Inflammatory macrophage (primary cell): ENCODE results near the gene DNAAF5.
"Not testable (repeated sequence)": the region's sequence is repeated elsewhere in the genome, so short reads cannot be mapped to it uniquely, and the experiment has no call there.

Source experiments
- DNase-seq, 2 donors: peaks; one replicate each; pipeline ENCODE4 v3.0.0-alpha.2; 2020 to 2022

The DNAAF5 gene

GRCh38 chr7:748446-748845, 21.9 kb downstream of the DNAAF5 start:
- DNase-seq: no peak

- no peak for DNase-seq
Measured at GRCh38 chr7:749140-749551, 22.6 kb downstream of the DNAAF5 start.

GRCh38 chr7:750111-750905, 23.8 kb downstream of the DNAAF5 start:
- no peak for DNase-seq

GRCh38 chr7:751826-752225, 25.3 kb downstream of the DNAAF5 start:
- no peak for DNase-seq

GRCh38 chr7:752256-752655, 25.8 kb downstream of the DNAAF5 start:
- not testable (repeated sequence) for DNase-seq

- no peak for DNase-seq
Measured at GRCh38 chr7:753190-753589, 26.7 kb downstream of the DNAAF5 start.

- DNase-seq: no peak
Measured at GRCh38 chr7:754531-755412, 28.3 kb downstream of the DNAAF5 start.

GRCh38 chr7:755413-755805, 28.9 kb downstream of the DNAAF5 start:
- no peak for DNase-seq

GRCh38 chr7:756231-756927, 29.9 kb downstream of the DNAAF5 start:
- DNase-seq: no peak

GRCh38 chr7:756928-757560, 30.5 kb downstream of the DNAAF5 start:
- no peak for DNase-seq

- DNase-seq: no peak
Measured at GRCh38 chr7:757741-758163, 31.3 kb downstream of the DNAAF5 start.

- DNase-seq: no peak
Measured at GRCh38 chr7:759569-759968, 33.1 kb downstream of the DNAAF5 start.

GRCh38 chr7:760006-760405, 33.5 kb downstream of the DNAAF5 start:
- no peak for DNase-seq

GRCh38 chr7:761101-761500, 34.6 kb downstream of the DNAAF5 start:
- no peak for DNase-seq

GRCh38 chr7:761631-762030, 35.1 kb downstream of the DNAAF5 start:
- no peak for DNase-seq

GRCh38 chr7:762885-763284, 36.4 kb downstream of the DNAAF5 start:
- no peak for DNase-seq

- no peak for DNase-seq
Measured at GRCh38 chr7:763762-764161, 37.3 kb downstream of the DNAAF5 start.

GRCh38 chr7:765383-765782, 38.9 kb downstream of the DNAAF5 start:
- no peak for DNase-seq

GRCh38 chr7:767580-767940, 41.1 kb downstream of the DNAAF5 start:
- no peak for DNase-seq

- no peak for DNase-seq
Measured at GRCh38 chr7:767941-768731, 41.6 kb downstream of the DNAAF5 start.

GRCh38 chr7:768881-769504, 42.5 kb downstream of the DNAAF5 start:
- DNase-seq: no peak
